ENCODE results near the gene MBTPS1. TPM values are rescaled to one million over a fixed set of nuclear protein-coding genes. Genes with fewer than 3 reads are reported as not detected.

The MBTPS1 gene
- polyA plus RNA-seq, 3 donors, result 26.4 to 73.8 (median 28.0) TPM

DNA sequence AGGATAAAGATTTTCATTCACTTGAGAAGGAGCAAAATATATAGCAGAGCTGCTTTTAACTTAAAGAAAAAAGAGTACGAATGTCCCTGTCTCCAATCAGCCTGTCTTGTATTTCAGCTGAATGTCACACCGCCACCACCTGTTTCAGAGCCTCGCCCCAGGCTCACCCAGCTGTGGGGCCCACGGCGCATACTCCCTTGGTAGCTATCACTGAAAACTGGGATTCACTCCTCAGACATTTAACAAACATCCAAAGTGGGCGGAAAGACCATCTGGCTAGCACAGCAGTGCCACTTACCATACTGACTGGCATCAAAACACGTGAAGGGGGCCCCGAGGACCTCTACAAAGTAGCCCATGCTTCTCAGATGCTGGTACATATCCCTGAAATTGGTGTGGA is 48.7 kb downstream of the MBTPS1 start:
- intact Hi-C loops (cut with micrococcal nuclease), result loop anchor here in 1 of 2 donors (5.0 kb wide), 2 partner anchors 34 to 114 kb away; no protein-coding TSS in a partner anchor
- H3K36me3 ChIP-seq (replicated peaks in 1 of 2; ENCODE audit: control insufficient read depth in 1 of 2, insufficient read depth in 2 of 2, low read length in 2 of 2), result peaks cover 57 to 87% of the 10 kb centered on the region in 2 donors
- no peak overlapping the region for H3K4me2 ChIP-seq (replicated peaks; ENCODE audit: extremely low read depth, low read length, poor library complexity, severe bottlenecking)
- TF ChIP-seq, protein P1, sequence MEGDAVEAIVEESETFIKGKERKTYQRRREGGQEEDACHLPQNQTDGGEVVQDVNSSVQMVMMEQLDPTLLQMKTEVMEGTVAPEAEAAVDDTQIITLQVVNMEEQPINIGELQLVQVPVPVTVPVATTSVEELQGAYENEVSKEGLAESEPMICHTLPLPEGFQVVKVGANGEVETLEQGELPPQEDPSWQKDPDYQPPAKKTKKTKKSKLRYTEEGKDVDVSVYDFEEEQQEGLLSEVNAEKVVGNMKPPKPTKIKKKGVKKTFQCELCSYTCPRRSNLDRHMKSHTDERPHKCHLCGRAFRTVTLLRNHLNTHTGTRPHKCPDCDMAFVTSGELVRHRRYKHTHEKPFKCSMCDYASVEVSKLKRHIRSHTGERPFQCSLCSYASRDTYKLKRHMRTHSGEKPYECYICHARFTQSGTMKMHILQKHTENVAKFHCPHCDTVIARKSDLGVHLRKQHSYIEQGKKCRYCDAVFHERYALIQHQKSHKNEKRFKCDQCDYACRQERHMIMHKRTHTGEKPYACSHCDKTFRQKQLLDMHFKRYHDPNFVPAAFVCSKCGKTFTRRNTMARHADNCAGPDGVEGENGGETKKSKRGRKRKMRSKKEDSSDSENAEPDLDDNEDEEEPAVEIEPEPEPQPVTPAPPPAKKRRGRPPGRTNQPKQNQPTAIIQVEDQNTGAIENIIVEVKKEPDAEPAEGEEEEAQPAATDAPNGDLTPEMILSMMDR (IDR thresholded peaks at IDR 0.05), result no peak
- WGBS (ENCODE audit: insufficient coverage), result 100% methylated on average over 5 of the region's 8 CpGs
- peaks cover 28 to 31% of the 10 kb centered on the region in 2 donors for H3K4me1 ChIP-seq (ENCODE audit: control insufficient read depth in 1 of 2, insufficient read depth in 2 of 2, low read length in 2 of 2)
- peaks cover 80 to 87% of the 10 kb centered on the region in 2 donors for H3K36me3 Mint-ChIP-seq
- peaks cover 3% of the 10 kb centered on the region for H3K79me2 ChIP-seq (ENCODE audit: insufficient read depth, low read length)
- H2AFZ ChIP-seq (ENCODE audit: insufficient read depth, low read depth, low read length, poor library complexity, severe bottlenecking), result no peak overlapping the region
- H3K27me3 ChIP-seq (ENCODE audit: control insufficient read depth in 2 of 2, insufficient read depth in 2 of 2, low read length in 2 of 2), result no peaks in the 10 kb centered on the region
- no peak overlapping the region for H3K4me3 ChIP-seq (replicated peaks in 1 of 3; ENCODE audit: low read depth in 2 of 3, low read length in 3 of 3)
- peaks cover 31% of the 10 kb centered on the region for H3K4me1 Mint-ChIP-seq
- H4K20me1 ChIP-seq (ENCODE audit: insufficient read depth, low read length), result no peaks in the 10 kb centered on the region
- H3K27ac ChIP-seq (ENCODE audit: low read depth in 1 of 2, low read length in 2 of 2), result peak overlapping the region; percentile 68 to 79
- no peaks in the 10 kb centered on the region for H3K9me3 Mint-ChIP-seq
- H3K27me3 Mint-ChIP-seq (ENCODE audit: low read depth in 3 of 3), result peaks cover 0 to 3% (median 0%) of the 10 kb centered on the region in 3 donors
- peak overlapping the region in 6 of 7 donors; percentile 76 to 97 (median 96) for H3K27ac Mint-ChIP-seq
- no peaks in the 10 kb centered on the region for H3K9me3 ChIP-seq (replicated peaks in 1 of 2; ENCODE audit: control insufficient read depth in 1 of 2, insufficient read depth in 1 of 2, low read length in 2 of 2)
- DNase-seq, result no peak
- no peak overlapping the region for H3K9ac ChIP-seq (ENCODE audit: insufficient read depth, low read length, poor library complexity, severe bottlenecking)
- H3K4me3 Mint-ChIP-seq, result no peak overlapping the region

DNA sequence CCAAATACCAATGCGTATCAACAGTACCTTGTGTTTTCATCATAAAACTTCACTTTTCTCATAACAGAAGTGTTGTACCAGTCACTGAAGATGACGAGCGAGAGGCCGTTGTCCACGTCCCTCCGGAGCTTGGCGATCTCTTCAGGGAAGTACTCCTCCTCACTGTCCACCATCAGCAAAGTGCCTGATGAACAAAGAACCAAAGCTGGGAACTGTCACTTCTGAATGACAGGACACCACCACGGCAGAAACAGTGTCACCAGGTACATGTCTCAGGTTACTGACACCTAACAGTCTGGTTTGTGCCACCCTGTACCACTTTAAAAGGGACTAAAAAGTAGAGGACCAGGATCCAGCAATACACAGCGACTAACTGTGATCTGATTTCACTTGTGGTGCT is 49.1 kb downstream of the MBTPS1 start:
- no peaks in the 10 kb centered on the region for H3K27me3 ChIP-seq (ENCODE audit: control insufficient read depth in 2 of 2, insufficient read depth in 2 of 2, low read length in 2 of 2)
- Mint-ChIP-seq H3K27ac (peak overlapping the region in 5 of 7 donors; percentile 38 to 97 (median 76)), H3K9me3 (no peaks in the 10 kb centered on the region), H3K36me3 (peaks cover 83 to 89% of the 10 kb centered on the region in 2 donors), H3K4me3 (no peak overlapping the region), H3K27me3 (ENCODE audit: low read depth in 3 of 3) (peaks cover 0 to 3% (median 0%) of the 10 kb centered on the region in 3 donors), H3K4me1 (peaks cover 31% of the 10 kb centered on the region)
- DNase-seq, result no peak
- H2AFZ ChIP-seq (ENCODE audit: insufficient read depth, low read depth, low read length, poor library complexity, severe bottlenecking), result no peak overlapping the region
- H3K4me3 ChIP-seq (replicated peaks in 1 of 3; ENCODE audit: low read depth in 2 of 3, low read length in 3 of 3), result no peak overlapping the region
- peak overlapping the region; percentile 68 to 79 for H3K27ac ChIP-seq (ENCODE audit: low read depth in 1 of 2, low read length in 2 of 2)
- no peak overlapping the region for H3K9ac ChIP-seq (ENCODE audit: insufficient read depth, low read length, poor library complexity, severe bottlenecking)
- peaks cover 28 to 31% of the 10 kb centered on the region in 2 donors for H3K4me1 ChIP-seq (ENCODE audit: control insufficient read depth in 1 of 2, insufficient read depth in 2 of 2, low read length in 2 of 2)
- no peaks in the 10 kb centered on the region for H3K9me3 ChIP-seq (replicated peaks in 1 of 2; ENCODE audit: control insufficient read depth in 1 of 2, insufficient read depth in 1 of 2, low read length in 2 of 2)
- WGBS (ENCODE audit: insufficient coverage), result 100% methylated on average over 8 of the region's 9 CpGs
- peaks cover 59 to 87% of the 10 kb centered on the region in 2 donors for H3K36me3 ChIP-seq (replicated peaks in 1 of 2; ENCODE audit: control insufficient read depth in 1 of 2, insufficient read depth in 2 of 2, low read length in 2 of 2)
- peaks cover under 1% of the 10 kb centered on the region for H4K20me1 ChIP-seq (ENCODE audit: insufficient read depth, low read length)
- intact Hi-C loops (cut with micrococcal nuclease), result loop anchor here in 1 of 2 donors (5.0 kb wide), 2 partner anchors 35 to 115 kb away; no protein-coding TSS in a partner anchor
- no peak overlapping the region for H3K4me2 ChIP-seq (replicated peaks; ENCODE audit: extremely low read depth, low read length, poor library complexity, severe bottlenecking)
- peaks cover 3% of the 10 kb centered on the region for H3K79me2 ChIP-seq (ENCODE audit: insufficient read depth, low read length)
- TF ChIP-seq, protein P1 (IDR thresholded peaks at IDR 0.05), result no peak

Measured in CD14-positive monocyte (primary cell).